HG02870 (cell line): Measurements from ENCODE around the gene CDKL1.
"Not testable (repeated sequence)": the region's sequence is repeated elsewhere in the genome, so short reads cannot be mapped to it uniquely, and the experiment has no call there.

ENCODE experiments used
- ATAC-seq: cut with Tn5 transposase; IDR thresholded peaks from one replicate; pipeline ENCODE4 v1.9.1; 2021; ENCODE audit warnings: mild to moderate bottlenecking, moderate library complexity; ENCODE audit not compliant: unreplicated experiment

The CDKL1 gene

GRCh38 chr14:50388256-50388931 lies 8.3 kb downstream of the CDKL1 start:
- ATAC-seq: no peak

- ATAC-seq: no peak
Observed at GRCh38 chr14:50387548-50387947, 9.1 kb downstream of the CDKL1 start.

- no peak for ATAC-seq
Observed at GRCh38 chr14:50383618-50384225, 13.0 kb downstream of the CDKL1 start.

- ATAC-seq: no peak
Observed at GRCh38 chr14:50381823-50382287, 14.8 kb downstream of the CDKL1 start.

GRCh38 chr14:50381008-50381407 lies 15.7 kb downstream of the CDKL1 start:
- ATAC-seq: no peak

- ATAC-seq: no peak
Observed at GRCh38 chr14:50380455-50380854, 16.2 kb downstream of the CDKL1 start.

- ATAC-seq: no peak
Observed at GRCh38 chr14:50379563-50379962, 17.1 kb downstream of the CDKL1 start.

- ATAC-seq: no peak
Observed at GRCh38 chr14:50377550-50378085, 19.1 kb downstream of the CDKL1 start.

GRCh38 chr14:50375760-50376159 lies 20.9 kb downstream of the CDKL1 start:
- ATAC-seq: no peak

GRCh38 chr14:50373959-50374358 lies 22.7 kb downstream of the CDKL1 start:
- ATAC-seq: no peak

GRCh38 chr14:50371546-50371945 lies 25.1 kb downstream of the CDKL1 start:
- ATAC-seq: no peak

- no peak for ATAC-seq
Observed at GRCh38 chr14:50366589-50366988, 30.1 kb downstream of the CDKL1 start.

- ATAC-seq: no peak
Observed at GRCh38 chr14:50366115-50366514, 30.6 kb downstream of the CDKL1 start.

- ATAC-seq: not testable (repeated sequence)
Observed at GRCh38 chr14:50365572-50365971, 31.1 kb downstream of the CDKL1 start.

- ATAC-seq: no peak
Observed at GRCh38 chr14:50364792-50365191, 31.9 kb downstream of the CDKL1 start.

GRCh38 chr14:50363714-50364111 lies 33.0 kb downstream of the CDKL1 start:
- ATAC-seq: peak; percentile 93

GRCh38 chr14:50362764-50363713 lies 33.6 kb downstream of the CDKL1 start:
- ATAC-seq: peak; percentile 24

- not testable (repeated sequence) for ATAC-seq
Observed at GRCh38 chr14:50361473-50362403, 34.9 kb downstream of the CDKL1 start.

GRCh38 chr14:50360851-50361250 lies 35.8 kb downstream of the CDKL1 start:
- ATAC-seq: no peak

- no peak for ATAC-seq
Observed at GRCh38 chr14:50360093-50360492, 36.6 kb downstream of the CDKL1 start.
